Putamen (tissue), 1 donor: ENCODE results near the gene SELENON.
"Not testable (repeated sequence)": the region's sequence is repeated elsewhere in the genome, so short reads cannot be mapped to it uniquely, and the experiment has no call there.

ENCODE experiments used
- DNase-seq: peaks from one replicate; pipeline ENCODE4 v3.0.0-alpha.2; 2016; ENCODE audit warnings: low spot score

Gene SELENON

DNA sequence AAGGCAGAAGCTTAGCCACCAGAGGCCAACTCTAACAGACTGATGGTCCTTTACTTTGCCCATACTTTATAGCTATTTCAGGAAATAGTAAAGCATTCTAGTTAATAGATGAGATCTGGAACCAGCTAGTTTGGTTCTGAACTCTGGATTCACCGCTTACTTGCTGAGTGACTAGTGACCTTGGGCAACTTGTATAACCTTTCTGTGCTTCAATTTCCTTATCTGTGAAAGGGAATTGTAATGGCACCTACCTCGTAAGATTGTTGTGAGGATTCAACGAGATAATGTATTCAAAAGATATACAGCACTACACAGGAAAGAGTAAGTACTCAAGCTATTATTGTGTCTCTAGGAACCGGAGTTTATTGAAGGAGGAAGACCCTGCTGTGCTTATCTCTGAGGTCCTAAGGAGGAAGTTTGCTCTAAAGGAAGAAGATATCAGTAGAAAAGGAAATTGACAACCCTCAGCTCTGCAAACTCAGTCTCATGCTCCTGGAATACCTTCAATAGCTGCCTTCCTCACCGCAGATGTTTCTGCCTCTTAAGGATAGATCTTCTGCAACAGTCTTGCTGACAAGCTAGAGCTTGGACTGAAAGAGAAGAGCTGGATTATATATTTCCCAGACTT lies 31.7 kb downstream of the SELENON start:
- no peak for DNase-seq

DNA sequence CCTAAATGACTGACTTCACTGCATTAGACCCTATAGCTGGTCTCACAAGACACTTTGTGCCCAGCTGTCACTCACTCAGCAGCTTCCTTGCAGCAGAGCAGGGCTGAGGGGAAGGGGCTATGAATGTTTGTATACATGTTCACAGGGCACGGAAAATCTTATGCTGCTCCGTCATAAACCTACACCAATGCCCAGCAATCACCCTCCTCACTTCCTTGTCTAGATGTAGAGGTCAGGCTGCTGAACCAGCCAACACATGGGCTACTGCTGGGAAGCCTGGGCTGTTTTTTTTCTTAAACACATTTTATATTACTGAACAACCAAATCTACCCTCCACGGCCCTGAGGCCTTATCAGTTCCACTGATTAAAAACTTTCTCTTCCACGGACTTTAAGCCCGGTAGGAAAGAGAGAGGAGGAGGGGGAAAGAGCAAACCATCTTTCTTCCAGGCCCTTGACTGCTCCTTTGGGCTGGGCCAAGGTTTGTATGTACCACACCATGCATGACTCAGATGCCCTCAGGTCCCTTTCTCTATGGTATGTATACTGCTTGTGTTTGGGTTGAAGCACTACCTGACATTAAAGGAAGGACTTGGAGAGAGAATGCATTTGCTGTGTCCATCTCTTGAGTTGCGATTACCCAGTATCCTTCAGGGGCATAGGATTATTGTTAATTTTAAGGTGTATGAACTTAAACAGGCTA lies 32.5 kb downstream of the SELENON start:
- DNase-seq = no peak

DNA sequence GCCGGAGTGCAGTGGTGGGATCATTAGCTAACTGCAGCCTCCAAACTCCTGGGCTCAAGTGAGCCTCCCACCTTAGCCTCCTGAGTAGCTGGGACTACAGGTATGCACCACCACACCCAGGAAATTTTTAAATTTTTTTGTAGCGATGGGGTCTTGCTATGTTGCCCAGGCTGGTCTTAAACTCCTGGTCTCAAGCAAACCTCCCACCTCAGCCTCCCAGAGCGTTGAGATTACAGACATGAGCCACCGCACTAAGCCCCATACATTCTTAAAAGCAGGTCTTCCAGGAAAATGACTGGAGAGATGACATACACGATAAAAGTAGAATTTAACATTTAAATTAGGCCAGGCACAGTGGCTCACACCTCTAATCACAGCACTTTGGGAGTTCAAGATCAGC lies 33.2 kb downstream of the SELENON start:
- no peak for DNase-seq

- no peak for DNase-seq
Measured at GRCh38 chr1:25834894-25835293, 34.9 kb downstream of the SELENON start.

DNA sequence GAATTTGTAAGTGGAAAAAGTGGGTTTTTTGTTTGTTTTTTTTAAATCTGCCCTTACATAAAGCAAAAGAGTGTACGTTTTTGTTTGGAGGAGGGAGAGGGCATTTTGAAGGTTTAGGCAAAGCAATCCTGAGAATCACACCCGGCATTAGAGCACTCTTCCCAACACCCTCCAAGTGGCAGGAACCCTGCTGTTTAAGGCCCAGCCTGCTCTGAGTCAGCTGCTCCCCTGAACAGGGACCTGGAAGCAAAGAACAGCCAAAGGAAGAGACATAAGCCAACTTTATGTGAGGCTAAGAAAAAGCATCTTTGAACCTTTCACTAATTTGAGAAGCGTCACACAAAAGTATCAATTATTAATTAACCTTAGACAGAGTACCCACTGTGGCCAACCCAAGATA lies 36.7 kb downstream of the SELENON start:
- no peak for DNase-seq

GRCh38 chr1:25837262-25837875 lies 37.4 kb downstream of the SELENON start:
- no peak for DNase-seq

DNA sequence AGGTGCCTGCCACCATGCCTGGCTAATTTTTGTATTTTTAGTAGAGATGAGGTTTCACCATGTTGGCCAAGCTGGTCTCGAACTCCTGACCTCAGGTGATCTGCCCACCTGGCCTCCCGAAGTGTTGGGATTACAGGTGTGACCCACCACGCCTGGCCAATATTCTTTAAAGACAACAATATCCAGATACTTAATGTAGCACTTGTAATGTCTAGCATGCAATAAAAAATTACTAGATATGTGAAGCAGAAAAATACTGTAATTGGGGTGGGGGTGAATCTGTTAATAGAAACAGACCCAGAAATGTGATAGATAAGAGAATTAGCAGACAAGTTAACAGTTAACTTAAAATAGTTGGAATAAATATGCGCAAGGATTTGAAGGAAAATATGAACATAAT lies 39.8 kb downstream of the SELENON start:
- not testable (repeated sequence) for DNase-seq

GRCh38 chr1:25843483-25843882 lies 43.5 kb downstream of the SELENON start:
- DNase-seq = no peak

DNA sequence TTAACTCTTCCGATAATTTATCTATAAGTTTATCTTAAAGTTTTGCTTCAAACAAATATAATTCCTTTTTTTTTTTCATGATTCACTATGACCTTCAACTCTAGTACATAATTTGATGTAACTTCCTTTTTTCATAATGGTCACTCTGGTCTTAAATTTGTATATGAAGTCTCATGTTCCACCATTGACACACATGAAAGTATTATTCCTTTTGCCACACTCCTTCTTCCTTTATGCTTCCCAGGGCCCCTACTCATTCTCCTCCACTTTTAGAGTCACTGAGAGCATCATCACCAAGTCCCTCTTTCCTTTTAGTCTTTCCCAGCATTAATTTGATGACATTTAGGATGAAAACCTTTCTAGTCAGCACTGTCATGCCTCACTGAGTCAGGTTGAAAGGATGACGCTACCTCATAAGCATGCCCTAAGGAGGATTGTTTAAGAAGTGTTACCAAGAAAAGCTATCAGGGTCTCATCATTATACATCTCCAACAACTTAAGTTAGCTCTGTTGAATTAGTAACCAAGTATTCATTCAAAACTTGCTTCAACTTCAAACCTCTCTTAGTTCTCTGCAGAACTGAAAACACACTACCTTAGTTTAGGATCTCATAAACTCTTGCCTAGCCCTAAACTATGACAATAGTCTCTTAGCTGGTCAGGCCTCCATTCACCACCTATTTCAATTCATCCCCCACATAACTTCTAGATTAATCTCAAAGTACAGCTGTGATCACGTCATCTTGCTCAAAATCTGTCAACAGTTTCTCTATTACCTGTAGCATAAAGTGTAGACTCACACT lies 44.7 kb downstream of the SELENON start:
- no peak for DNase-seq

DNA sequence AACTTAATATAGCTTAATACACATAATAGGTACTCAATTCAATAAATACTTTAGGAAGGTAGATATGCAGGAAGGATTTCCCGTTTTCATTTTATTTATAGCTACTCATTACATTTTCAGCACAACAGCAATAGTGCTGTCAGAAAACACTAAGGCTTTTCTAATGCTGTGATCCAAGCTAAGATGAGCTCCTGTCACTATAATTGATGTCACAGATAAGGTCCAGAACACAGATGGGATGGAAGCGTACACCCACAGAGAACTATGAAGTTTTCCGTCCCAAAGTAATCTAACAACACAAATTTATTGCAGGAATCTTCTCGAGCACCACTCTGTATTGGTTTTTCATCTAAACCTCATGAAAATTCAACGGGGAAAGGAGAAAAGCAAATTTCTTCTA lies 45.7 kb downstream of the SELENON start:
- no peak for DNase-seq

GRCh38 chr1:25847929-25848328 lies 47.9 kb downstream of the SELENON start:
- DNase-seq = no peak

DNA sequence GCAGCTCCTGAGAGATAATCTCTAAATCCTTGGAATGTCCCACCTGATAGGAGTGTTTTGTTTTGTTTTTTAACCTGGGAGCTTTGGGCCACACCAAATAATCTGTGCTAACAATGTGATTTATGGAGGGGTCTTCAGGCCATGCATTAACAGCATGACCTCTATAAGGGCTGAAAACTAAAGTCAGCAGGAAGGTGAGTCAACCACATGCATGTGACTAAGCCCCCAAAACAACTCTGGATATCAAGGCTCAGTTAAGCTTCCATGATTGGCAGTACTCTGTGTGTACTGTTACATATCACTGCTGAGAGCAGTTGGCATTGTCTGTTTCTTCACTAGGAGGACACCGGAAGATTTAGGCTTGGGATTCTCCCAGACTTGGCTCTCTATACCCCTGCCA lies 48.5 kb downstream of the SELENON start:
- DNase-seq = no peak

GRCh38 chr1:25854554-25854953 lies 54.6 kb downstream of the SELENON start:
- no peak for DNase-seq

- DNase-seq = no peak
Measured at GRCh38 chr1:25856856-25857255, 56.9 kb downstream of the SELENON start.

GRCh38 chr1:25858494-25858893 lies 58.5 kb downstream of the SELENON start:
- no peak for DNase-seq

DNA sequence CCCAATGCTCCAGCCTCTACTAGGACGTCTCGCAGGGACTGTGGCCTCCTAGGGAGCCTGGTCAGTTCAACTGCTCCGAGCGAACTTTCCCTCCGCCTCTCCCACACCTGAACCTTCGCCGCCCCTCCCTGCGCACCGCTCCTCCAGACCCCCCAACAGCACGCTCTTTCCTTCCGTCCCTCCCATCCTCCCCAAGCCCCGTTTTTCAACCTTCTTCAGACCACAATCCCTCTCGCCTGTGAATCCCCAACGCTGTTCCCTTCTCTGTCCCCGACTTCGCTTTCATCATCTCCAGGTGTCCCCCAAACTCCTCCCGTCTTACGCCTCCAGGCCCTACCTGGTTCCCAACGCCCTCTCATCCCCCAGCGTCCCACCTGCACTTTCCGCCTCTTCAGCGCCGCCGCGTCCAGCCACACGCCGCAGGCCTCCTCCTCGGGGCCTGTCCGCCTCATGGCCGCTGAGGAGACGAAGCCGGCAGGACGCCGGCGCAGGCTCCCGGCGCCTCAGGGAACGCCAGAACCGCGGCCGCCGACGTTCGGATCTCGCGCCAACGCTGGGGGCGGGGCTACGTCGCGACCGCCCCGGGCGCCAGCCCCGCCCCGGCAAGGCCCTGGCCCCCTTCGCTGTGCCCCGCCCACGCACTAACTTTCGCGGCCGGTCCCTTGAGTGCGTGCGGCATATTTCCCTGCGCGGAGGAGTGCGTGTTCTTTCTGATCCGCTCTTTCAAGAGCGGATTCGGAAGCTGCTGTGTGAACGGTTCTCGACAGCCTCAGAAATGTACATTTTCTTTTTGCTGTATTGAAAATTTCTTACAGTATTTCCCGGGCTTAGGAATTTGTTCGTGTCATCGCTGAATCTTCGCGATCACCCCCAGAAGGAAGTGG lies 59.2 kb downstream of the SELENON start, which contains the start of gene AUNIP:
TSS of gene AUNIP (minus strand) at position 552 of the 884 bp plus-strand sequence. CDS start at position 452, 100 bp downstream.
- peak; percentile 72 for DNase-seq

DNA sequence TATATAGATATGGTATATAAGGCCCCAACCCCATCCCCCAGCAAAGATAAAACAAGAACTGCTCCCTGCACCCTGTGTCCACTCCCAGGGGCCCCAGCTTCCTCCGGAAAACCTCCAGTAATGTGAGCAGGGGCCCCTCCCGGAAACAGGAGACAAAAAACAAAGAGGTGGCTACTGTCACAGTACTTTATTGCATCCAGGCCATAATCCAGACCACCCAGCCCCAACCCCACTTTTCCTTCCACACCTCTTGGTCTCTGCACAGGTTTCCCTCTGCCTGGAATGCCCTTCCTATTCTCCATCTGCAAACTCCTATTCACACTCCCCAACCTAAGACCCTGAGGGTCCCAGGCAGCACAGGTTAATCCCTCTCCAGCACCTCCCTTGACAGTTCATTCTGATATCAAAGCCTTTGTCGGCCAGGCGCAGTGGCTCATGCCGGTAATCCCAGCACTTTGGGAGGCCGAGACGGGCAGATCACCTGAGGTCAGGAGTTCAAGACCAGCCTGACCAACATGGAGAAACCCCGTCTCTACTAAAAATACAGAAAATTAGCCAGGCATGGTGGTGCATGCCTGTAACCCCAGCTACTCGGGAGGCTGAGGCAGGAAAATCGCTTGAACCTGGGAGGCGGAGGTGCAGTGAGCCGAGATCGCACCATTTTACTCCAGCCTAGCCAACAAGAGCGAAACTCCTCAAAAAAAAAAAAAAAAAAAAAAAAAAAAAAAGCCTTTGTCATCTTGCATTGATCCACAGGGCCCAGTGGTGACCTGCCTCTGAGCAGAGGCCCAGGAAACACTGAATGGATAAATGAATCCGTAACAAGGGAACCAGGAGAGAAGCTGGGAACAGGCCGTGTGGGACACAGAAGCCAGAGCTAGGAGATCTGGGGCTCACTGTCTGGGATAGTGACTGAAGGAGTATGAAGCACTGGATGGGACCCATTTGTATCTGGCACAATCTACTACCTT lies 61.6 kb downstream of the SELENON start:
- DNase-seq = no peak

DNA sequence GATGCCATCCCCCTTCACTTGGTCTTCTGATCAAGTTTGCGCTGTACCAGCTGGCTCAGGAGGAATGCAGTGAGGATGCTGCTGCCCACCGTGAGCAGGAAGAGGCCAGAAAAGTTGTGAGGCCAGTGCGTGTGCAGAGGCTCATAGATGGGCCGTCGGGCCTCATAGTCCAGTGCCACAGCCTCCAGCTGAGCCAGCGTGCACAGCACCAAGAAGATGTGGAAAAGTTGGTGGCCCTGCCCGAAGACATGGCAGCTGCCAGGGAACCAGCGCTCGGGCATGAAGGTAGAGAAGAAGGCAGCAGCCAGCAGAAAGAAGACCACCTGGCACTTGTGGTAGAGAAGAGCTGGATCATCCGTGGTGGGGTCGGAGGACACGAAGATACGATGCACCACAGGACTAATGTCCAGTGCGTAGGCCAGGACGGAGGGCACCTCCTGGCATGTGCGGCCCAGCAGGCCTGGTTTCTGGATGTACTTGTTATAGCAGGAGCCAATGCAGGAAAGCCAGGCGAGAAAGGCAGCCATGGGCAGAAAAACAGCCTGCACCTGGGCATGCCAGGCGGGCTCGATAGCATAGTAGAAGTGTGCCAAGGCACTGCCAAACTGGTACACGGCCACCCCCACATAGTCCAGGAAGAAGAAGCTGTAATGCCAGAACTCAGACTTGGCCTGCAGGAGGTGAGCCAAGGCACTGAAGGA lies 62.9 kb downstream of the SELENON start:
- DNase-seq = no peak

GRCh38 chr1:25863486-25864262 lies 63.7 kb downstream of the SELENON start:
- DNase-seq = no peak
